ENCODE data around the gene EIF5AL1. TPM values are rescaled to one million over a fixed set of nuclear protein-coding genes. Genes with fewer than 3 reads are reported as not detected.

The EIF5AL1 gene
- total and polyA plus RNA-seq, 2 experiments from 2014 or later, result 0.65 to 6.1 TPM

DNA sequence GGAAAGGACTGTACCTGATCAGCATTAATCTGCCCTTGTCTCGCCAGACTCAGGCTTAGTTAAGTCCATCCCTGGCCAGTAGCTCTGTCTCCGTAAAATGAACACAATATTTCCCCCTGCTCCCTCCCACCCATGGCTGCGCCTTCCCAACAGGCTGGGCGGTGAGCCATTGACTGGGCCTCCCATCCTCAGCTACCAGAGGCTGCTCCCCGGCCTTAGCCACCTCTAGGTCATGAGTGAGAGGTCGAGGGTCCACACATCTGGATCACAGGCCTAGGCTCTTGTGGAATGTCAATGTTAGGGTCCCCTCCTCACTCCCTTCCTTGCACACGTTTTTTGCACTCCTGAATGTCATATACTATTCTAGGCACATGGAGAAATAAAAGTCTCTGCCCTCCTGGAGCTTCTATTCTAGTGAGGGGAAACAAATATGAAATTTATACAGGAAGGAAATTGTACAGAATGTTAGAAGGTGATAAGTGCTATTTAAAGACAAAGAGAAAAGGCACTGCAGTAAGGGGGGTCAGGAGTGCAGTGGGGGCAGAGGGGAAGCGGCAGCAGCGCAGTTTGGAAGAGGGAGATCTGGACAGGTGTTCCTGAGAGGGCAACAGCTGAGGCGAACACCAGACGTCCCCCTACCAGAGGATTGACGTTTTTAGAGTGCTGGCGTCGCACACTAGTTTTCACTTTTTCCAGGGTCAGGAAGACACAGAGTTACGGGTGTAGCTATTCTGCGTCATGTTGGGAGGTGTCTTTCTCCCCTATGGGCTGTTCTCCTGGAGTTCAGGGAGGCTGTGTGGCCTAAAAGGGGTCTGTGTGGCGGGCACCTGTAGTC lies 17.2 kb upstream of the EIF5AL1 start:
- Histone ChIP-seq H3K4me1 (ENCODE audit: insufficient read depth) (no peaks in the 10 kb centered on the region), H3K9ac (no peak overlapping the region), H3K4me3 (no peak overlapping the region), H3K27ac (no peak overlapping the region), H2AFZ (no peak overlapping the region), H3K79me2 (ENCODE audit: insufficient read depth) (no peaks in the 10 kb centered on the region), H3K9me3 (ENCODE audit: low read depth) (no peaks in the 10 kb centered on the region), H3K27me3 (replicated peaks; ENCODE audit: insufficient read depth) (peaks cover 3% of the 10 kb centered on the region), H3K4me2 (ENCODE audit: unreplicated experiment) (no peak overlapping the region), H3K9me2 (ENCODE audit: insufficient read depth) (no peaks in the 10 kb centered on the region), H4K20me1 (ENCODE audit: insufficient read depth) (no peaks in the 10 kb centered on the region), H3F3A (ENCODE audit: insufficient read depth) (no peaks in the 10 kb centered on the region), H3K36me3 (ENCODE audit: low read depth) (no peaks in the 10 kb centered on the region)
- WGBS, 2 experiments (ENCODE audit: low coverage in 1 of 2, low lambda C conversion rate in 2 of 2, missing lambda C conversion rate in 2 of 2), result 81 to 82% methylated on average over 16 to 17 of the region's 17 CpGs
- in situ Hi-C loops (cut with MboI), result no loop called here
- DNase-seq, result no peak
- no peak for TF ChIP-seq EZH2 (IDR thresholded peaks at IDR 0.05; ENCODE audit: insufficient read depth, poor library complexity, severe bottlenecking)
- no peak for TF ChIP-seq EZH2phosphoT487 (IDR thresholded peaks at IDR 0.05; ENCODE audit: insufficient read depth, low read depth)

DNA sequence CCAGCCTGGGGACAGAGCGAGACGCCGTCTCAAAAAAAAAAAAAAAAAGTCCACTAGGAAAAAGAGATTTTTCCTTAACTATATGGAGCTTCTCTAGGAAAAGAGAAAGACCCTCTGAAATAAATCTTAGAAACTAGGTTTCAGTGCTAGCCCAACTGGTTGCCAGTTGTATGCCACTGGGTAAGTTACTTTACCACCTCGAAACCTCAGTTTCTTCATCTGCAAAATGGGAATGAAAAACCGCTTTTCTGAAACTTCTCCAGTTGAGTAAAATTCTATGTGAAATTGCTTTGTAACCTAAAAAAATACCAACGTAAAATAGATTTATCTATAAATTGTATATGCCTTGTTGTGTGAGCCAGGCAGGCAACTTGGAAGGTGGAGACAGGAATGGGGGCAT lies 16.5 kb upstream of the EIF5AL1 start:
- H2AFZ ChIP-seq, result no peak overlapping the region
- no peak overlapping the region for H3K4me2 ChIP-seq (ENCODE audit: unreplicated experiment)
- H3K79me2 ChIP-seq (ENCODE audit: insufficient read depth), result no peaks in the 10 kb centered on the region
- in situ Hi-C loops (cut with MboI), result no loop called here
- H3K9me2 ChIP-seq (ENCODE audit: insufficient read depth), result no peaks in the 10 kb centered on the region
- H3K9ac ChIP-seq, result no peak overlapping the region
- no peak overlapping the region for H3K4me3 ChIP-seq
- 81 to 91% methylated on average over 6 of the region's 6 CpGs for WGBS, 2 experiments (ENCODE audit: low coverage in 1 of 2, low lambda C conversion rate in 2 of 2, missing lambda C conversion rate in 2 of 2)
- H4K20me1 ChIP-seq (ENCODE audit: insufficient read depth), result no peaks in the 10 kb centered on the region
- no peaks in the 10 kb centered on the region for H3K4me1 ChIP-seq (ENCODE audit: insufficient read depth)
- TF ChIP-seq EZH2 (IDR thresholded peaks at IDR 0.05; ENCODE audit: insufficient read depth, poor library complexity, severe bottlenecking) (no peak), EZH2phosphoT487 (IDR thresholded peaks at IDR 0.05; ENCODE audit: insufficient read depth, low read depth) (no peak)
- no peaks in the 10 kb centered on the region for H3F3A ChIP-seq (ENCODE audit: insufficient read depth)
- H3K36me3 ChIP-seq (ENCODE audit: low read depth), result no peaks in the 10 kb centered on the region
- H3K9me3 ChIP-seq (ENCODE audit: low read depth), result no peaks in the 10 kb centered on the region
- H3K27ac ChIP-seq, result no peak overlapping the region
- peaks cover 3% of the 10 kb centered on the region for H3K27me3 ChIP-seq (replicated peaks; ENCODE audit: insufficient read depth)
- DNase-seq, result no peak

- no peaks in the 10 kb centered on the region for H3K9me3 ChIP-seq (ENCODE audit: low read depth)
- no peaks in the 10 kb centered on the region for H3K36me3 ChIP-seq (ENCODE audit: low read depth)
- H4K20me1 ChIP-seq (ENCODE audit: insufficient read depth), result no peaks in the 10 kb centered on the region
- H3F3A ChIP-seq (ENCODE audit: insufficient read depth), result no peaks in the 10 kb centered on the region
- no peaks in the 10 kb centered on the region for H3K9me2 ChIP-seq (ENCODE audit: insufficient read depth)
- no peak overlapping the region for H3K27ac ChIP-seq
- no peak overlapping the region for H3K4me2 ChIP-seq (ENCODE audit: unreplicated experiment)
- in situ Hi-C loops (cut with MboI), result no loop called here
- no peak overlapping the region for H2AFZ ChIP-seq
- no peaks in the 10 kb centered on the region for H3K4me1 ChIP-seq (ENCODE audit: insufficient read depth)
- no peak overlapping the region for H3K9ac ChIP-seq
- no peaks in the 10 kb centered on the region for H3K79me2 ChIP-seq (ENCODE audit: insufficient read depth)
- no peak for DNase-seq
- no peak for TF ChIP-seq EZH2phosphoT487 (IDR thresholded peaks at IDR 0.05; ENCODE audit: insufficient read depth, low read depth)
- TF ChIP-seq EZH2 (IDR thresholded peaks at IDR 0.05; ENCODE audit: insufficient read depth, poor library complexity, severe bottlenecking), result no peak
- 26 to 36% methylated on average over 4 of the region's 4 CpGs for WGBS, 2 experiments (ENCODE audit: low coverage in 1 of 2, low lambda C conversion rate in 2 of 2, missing lambda C conversion rate in 2 of 2)
- H3K4me3 ChIP-seq, result no peak overlapping the region
- peaks cover 3% of the 10 kb centered on the region for H3K27me3 ChIP-seq (replicated peaks; ENCODE audit: insufficient read depth)
Measured at GRCh38 chr10:79496896-79497295, 15.4 kb upstream of the EIF5AL1 start.

GRCh38 chr10:79498291-79498829 lies 14.0 kb upstream of the EIF5AL1 start:
- Histone ChIP-seq H3K36me3 (ENCODE audit: low read depth) (no peaks in the 10 kb centered on the region), H3K27ac (no peak overlapping the region), H3K4me3 (no peak overlapping the region), H4K20me1 (ENCODE audit: insufficient read depth) (no peaks in the 10 kb centered on the region), H3K9me2 (ENCODE audit: insufficient read depth) (no peaks in the 10 kb centered on the region), H3K4me2 (ENCODE audit: unreplicated experiment) (no peak overlapping the region), H3K9me3 (ENCODE audit: low read depth) (no peaks in the 10 kb centered on the region), H3K27me3 (replicated peaks; ENCODE audit: insufficient read depth) (peaks cover 3% of the 10 kb centered on the region), H3K79me2 (ENCODE audit: insufficient read depth) (no peaks in the 10 kb centered on the region), H2AFZ (no peak overlapping the region), H3F3A (ENCODE audit: insufficient read depth) (no peaks in the 10 kb centered on the region), H3K4me1 (ENCODE audit: insufficient read depth) (no peaks in the 10 kb centered on the region), H3K9ac (no peak overlapping the region)
- 88% methylated on average over 6 of the region's 6 CpGs for WGBS, 2 experiments (ENCODE audit: low coverage in 1 of 2, low lambda C conversion rate in 2 of 2, missing lambda C conversion rate in 2 of 2)
- in situ Hi-C loops (cut with MboI), result no loop called here
- TF ChIP-seq EZH2phosphoT487 (IDR thresholded peaks at IDR 0.05; ENCODE audit: insufficient read depth, low read depth) (no peak), EZH2 (IDR thresholded peaks at IDR 0.05; ENCODE audit: insufficient read depth, poor library complexity, severe bottlenecking) (no peak)
- DNase-seq, result no peak
